Progenitor cell of endocrine pancreas (in vitro differentiated cells): Measurements from ENCODE around the gene PACSIN3. TPM values are rescaled to one million over a fixed set of nuclear protein-coding genes. Genes with fewer than 3 reads are reported as not detected.
"Not testable (repeated sequence)": the region's sequence is repeated elsewhere in the genome, so short reads cannot be mapped to it uniquely, and the experiment has no call there.

Experiments used
- DNase-seq: peaks from one replicate; pipeline ENCODE4 v3.0.0; 2021; ENCODE audit warnings: low spot score; ENCODE audit not compliant: unreplicated experiment
- H3K27ac Mint-ChIP-seq: 2 replicates; pipeline ENCODE4 v1.8.0; 2021; ENCODE audit warnings: mild to moderate bottlenecking, moderate library complexity, mixed read lengths
- H3K27me3 Mint-ChIP-seq: 2 replicates; pipeline ENCODE4 v1.8.0; 2021; ENCODE audit warnings: mixed read lengths
- H3K36me3 Mint-ChIP-seq: 2 replicates; pipeline ENCODE4 v1.8.0; 2022; ENCODE audit warnings: mixed read lengths; ENCODE audit not compliant: insufficient read depth
- H3K4me1 Mint-ChIP-seq: 2 replicates; pipeline ENCODE4 v1.8.0; 2021; ENCODE audit warnings: low read depth, mixed read lengths
- H3K4me3 Mint-ChIP-seq: 2 replicates; pipeline ENCODE4 v1.8.0; 2021; ENCODE audit warnings: low read depth, mild to moderate bottlenecking, moderate library complexity, mixed read lengths
- H3K9me3 Mint-ChIP-seq: 2 replicates; pipeline ENCODE4 v1.8.0; 2021; ENCODE audit warnings: low read depth, mixed read lengths
- total RNA-seq: library from RNA; stranded (reverse); gene quantifications from 2 replicates; pipeline ENCODE4 v1.2.1, GENCODE V29; 2021
- TF ChIP-seq, protein P1 (sequence below): fragments of 200-600 bp; sonication (generic); IDR thresholded peaks from one replicate; pipeline ENCODE4 v1.5.0; 2021; ENCODE audit warnings: antibody characterized with exemption, mild to moderate bottlenecking; ENCODE audit not compliant: unreplicated experiment

The PACSIN3 gene
- total RNA-seq, 1 donor from 2014 or later, result 59.6 TPM

DNA sequence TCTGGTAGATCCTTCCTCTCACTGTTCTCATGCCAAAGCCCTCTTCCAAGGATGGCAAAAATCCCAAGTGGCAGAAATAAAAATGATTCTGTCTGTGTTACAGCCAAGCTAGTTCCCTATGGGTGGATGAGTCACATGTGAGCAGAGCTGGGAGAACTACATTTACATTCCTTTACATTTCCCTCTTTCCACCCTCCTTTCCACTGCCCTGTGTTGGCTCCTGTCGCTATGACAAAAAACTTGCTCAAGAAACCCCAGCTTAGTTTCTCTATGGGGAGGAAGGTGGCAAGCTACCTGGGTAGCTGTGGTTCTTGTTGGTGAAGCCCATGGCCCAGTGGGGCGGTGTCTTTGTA is 18.4 kb upstream of the PACSIN3 start:
- no peaks in the 10 kb centered on the region for H3K4me1 Mint-ChIP-seq
- H3K9me3 Mint-ChIP-seq, result no peaks in the 10 kb centered on the region
- no peaks in the 10 kb centered on the region for H3K27me3 Mint-ChIP-seq
- TF ChIP-seq, protein P1, sequence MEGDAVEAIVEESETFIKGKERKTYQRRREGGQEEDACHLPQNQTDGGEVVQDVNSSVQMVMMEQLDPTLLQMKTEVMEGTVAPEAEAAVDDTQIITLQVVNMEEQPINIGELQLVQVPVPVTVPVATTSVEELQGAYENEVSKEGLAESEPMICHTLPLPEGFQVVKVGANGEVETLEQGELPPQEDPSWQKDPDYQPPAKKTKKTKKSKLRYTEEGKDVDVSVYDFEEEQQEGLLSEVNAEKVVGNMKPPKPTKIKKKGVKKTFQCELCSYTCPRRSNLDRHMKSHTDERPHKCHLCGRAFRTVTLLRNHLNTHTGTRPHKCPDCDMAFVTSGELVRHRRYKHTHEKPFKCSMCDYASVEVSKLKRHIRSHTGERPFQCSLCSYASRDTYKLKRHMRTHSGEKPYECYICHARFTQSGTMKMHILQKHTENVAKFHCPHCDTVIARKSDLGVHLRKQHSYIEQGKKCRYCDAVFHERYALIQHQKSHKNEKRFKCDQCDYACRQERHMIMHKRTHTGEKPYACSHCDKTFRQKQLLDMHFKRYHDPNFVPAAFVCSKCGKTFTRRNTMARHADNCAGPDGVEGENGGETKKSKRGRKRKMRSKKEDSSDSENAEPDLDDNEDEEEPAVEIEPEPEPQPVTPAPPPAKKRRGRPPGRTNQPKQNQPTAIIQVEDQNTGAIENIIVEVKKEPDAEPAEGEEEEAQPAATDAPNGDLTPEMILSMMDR, result no peak
- H3K4me3 Mint-ChIP-seq, result no peak overlapping the region
- no peak for DNase-seq
- no peak overlapping the region for H3K27ac Mint-ChIP-seq
- no peaks in the 10 kb centered on the region for H3K36me3 Mint-ChIP-seq

DNA sequence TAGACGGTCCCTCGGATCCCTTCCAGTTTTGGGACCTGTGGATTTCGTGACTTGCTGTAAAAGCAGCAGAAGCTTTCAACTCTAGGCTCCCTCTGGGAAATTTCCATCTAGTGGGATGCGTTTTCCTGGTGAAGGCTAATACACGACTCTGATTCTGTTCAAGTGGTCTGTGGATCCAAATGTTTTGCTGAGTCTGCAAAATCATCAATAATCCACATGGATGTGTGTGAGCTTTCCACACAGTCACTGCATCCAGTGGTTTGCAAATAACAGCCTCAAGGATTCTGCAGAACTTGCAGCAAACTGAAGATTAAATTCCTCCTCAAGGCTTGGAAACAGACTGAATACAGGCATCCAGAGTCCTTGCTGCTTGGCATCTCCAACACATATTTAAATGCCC is 16.3 kb upstream of the PACSIN3 start:
- Mint-ChIP-seq H3K27me3 (peaks cover 4% of the 10 kb centered on the region), H3K27ac (no peak overlapping the region), H3K4me1 (no peaks in the 10 kb centered on the region), H3K36me3 (no peaks in the 10 kb centered on the region), H3K4me3 (no peak overlapping the region), H3K9me3 (no peaks in the 10 kb centered on the region)
- TF ChIP-seq, protein P1, result no peak
- no peak for DNase-seq

DNA sequence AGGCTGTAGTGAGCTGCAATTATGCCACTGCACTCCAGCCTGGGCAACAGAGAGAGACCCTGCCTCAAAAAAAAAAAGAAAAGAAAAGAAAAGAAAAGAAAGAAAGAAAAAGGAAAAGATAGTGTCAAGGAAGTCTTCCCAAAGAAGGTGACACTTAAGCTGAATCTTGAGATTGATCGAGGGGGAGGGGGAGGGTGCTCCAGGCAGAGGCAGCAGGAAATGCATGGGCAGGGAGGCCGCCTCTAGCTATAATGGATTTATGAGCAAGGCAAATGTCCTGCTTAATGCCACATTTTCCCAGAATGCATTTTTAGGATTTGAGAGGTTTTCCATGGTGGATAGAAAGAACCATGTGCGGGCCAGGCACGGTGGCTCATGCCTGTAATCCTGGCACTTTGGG is 14.8 kb upstream of the PACSIN3 start:
- TF ChIP-seq, protein P1, result no peak
- Mint-ChIP-seq H3K36me3 (no peaks in the 10 kb centered on the region), H3K4me1 (no peaks in the 10 kb centered on the region), H3K4me3 (no peak overlapping the region), H3K27me3 (peaks cover 4% of the 10 kb centered on the region), H3K27ac (no peak overlapping the region), H3K9me3 (no peaks in the 10 kb centered on the region)
- DNase-seq, result no peak

DNA sequence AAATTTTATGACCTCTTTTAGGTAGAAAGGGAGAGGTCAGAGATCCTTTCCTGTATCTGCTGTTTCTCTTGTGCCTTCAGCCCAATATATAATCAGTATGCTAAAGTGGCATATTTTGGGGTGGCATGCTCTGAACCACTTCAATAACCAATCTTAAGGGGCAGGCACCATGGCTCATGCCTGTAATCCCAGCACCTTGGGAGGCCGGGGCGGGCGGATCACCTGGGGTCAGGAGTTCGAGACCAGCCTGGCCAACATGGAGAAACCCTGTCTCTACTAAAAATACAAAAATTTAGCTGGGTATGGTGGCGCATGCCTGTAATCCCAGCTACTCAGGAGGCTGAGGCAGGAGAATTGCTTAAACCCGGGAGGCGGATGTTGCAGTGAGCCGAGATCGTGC is 11.9 kb upstream of the PACSIN3 start:
- H3K27ac Mint-ChIP-seq, H3K36me3 Mint-ChIP-seq, H3K4me1 Mint-ChIP-seq, H3K27me3 Mint-ChIP-seq, DNase-seq, H3K4me3 Mint-ChIP-seq, H3K9me3 Mint-ChIP-seq: not testable (repeated sequence)

DNA sequence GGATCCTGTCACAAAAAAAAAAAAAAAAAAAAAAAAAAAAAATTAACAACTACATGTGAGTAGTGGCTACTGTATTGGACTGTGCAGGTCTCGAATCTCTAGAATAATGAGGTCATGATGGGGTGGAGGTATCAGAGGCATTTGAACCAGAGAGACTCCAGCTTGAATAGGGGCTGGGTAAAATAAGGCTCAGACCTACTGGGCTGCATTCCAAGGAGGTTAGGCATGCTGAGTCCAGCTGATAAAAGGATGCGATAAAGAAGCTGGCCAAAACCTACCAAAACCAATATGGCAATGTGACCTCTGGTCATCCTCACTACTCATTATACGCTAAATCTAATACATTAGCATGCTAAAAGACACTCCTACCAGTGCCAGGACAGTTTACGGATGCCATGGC is 5.9 kb upstream of the PACSIN3 start:
- Mint-ChIP-seq H3K9me3 (no peaks in the 10 kb centered on the region), H3K27me3 (peaks cover 3% of the 10 kb centered on the region), H3K4me3 (no peak overlapping the region), H3K4me1 (peaks cover 12% of the 10 kb centered on the region), H3K36me3 (no peaks in the 10 kb centered on the region), H3K27ac (no peak overlapping the region)
- TF ChIP-seq, protein P1, result no peak
- no peak for DNase-seq

DNA sequence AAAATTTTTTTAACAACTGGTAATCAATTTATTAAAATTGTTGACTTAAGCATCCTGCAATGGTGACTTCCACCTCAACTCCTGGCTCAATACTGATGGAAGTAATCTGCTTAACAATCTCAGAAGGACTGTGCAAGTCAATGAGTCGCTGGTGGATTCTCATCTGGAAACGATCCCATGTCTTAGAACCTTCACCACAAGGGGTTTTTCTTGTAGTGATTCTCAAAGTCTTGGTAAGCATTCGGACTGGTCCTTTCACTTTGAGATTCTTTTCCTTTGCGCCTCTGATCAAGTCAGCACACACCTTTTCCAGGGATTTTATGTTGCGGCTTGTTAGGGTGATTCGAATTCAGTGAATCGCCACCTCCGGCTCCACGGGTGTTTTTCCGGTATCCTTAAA is 4.9 kb upstream of the PACSIN3 start:
- not testable (repeated sequence) for H3K9me3 Mint-ChIP-seq, H3K27ac Mint-ChIP-seq, H3K36me3 Mint-ChIP-seq, DNase-seq, H3K4me3 Mint-ChIP-seq, H3K27me3 Mint-ChIP-seq
- H3K4me1 Mint-ChIP-seq, result peaks cover 12% of the 10 kb centered on the region
